Mesendoderm (in vitro differentiated cells): Measurements from ENCODE around the gene DCAF15.
"Not testable (repeated sequence)": the region's sequence is repeated elsewhere in the genome, so short reads cannot be mapped to it uniquely, and the experiment has no call there.

ENCODE experiments used
- DNase-seq: peaks from one replicate; pipeline ENCODE4 v3.0.0; 2013
- H2AK5ac ChIP-seq: 2 replicates; pipeline ENCODE4 v1.6.1; 2013; ENCODE audit warnings: low read length, inconsistent platforms
- H2BK120ac ChIP-seq: 2 replicates; pipeline ENCODE4 v1.6.1; 2013; ENCODE audit warnings: low read depth, mild to moderate bottlenecking, low read length, moderate library complexity, mixed read lengths
- H2BK15ac ChIP-seq: replicated peaks from 2 replicates; pipeline ENCODE4 v1.6.1; 2013; ENCODE audit warnings: low read depth, mild to moderate bottlenecking, moderate library complexity
- H2BK5ac ChIP-seq: 2 replicates; pipeline ENCODE4 v1.6.1; 2013; ENCODE audit warnings: low read length, inconsistent platforms
- H3K18ac ChIP-seq: 2 replicates; pipeline ENCODE4 v1.6.1; 2013; ENCODE audit warnings: mild to moderate bottlenecking, low read length, mixed read lengths
- H3K23ac ChIP-seq: one replicate; pipeline ENCODE4 v1.6.1; 2013; ENCODE audit warnings: low read length
- H3K27ac ChIP-seq: 2 replicates; pipeline ENCODE4 v1.5.1; 2013; ENCODE audit warnings: low read depth, mild to moderate bottlenecking, inconsistent platforms, low read length, moderate library complexity
- H3K27me3 ChIP-seq: 2 replicates; pipeline ENCODE4 v1.6.1; 2013; ENCODE audit warnings: low read length, control low read depth, mild to moderate bottlenecking, inconsistent platforms; ENCODE audit not compliant: insufficient read depth, poor library complexity
- H3K36me3 ChIP-seq: 2 replicates; pipeline ENCODE4 v1.6.1; 2013; ENCODE audit warnings: low read length, inconsistent platforms; ENCODE audit not compliant: control insufficient read depth, insufficient read depth
- H3K4ac ChIP-seq: one replicate; pipeline ENCODE4 v1.6.1; 2013; ENCODE audit warnings: low read depth, mild to moderate bottlenecking, low read length, moderate library complexity
- H3K4me1 ChIP-seq: 2 replicates; pipeline ENCODE4 v1.6.1; 2013; ENCODE audit warnings: low read depth, low read length, inconsistent platforms; ENCODE audit not compliant: control insufficient read depth
- H3K4me2 ChIP-seq: 2 replicates; pipeline ENCODE4 v1.6.1; 2013; ENCODE audit warnings: low read length
- H3K4me3 ChIP-seq: 2 replicates; pipeline ENCODE4 v1.5.1; 2013; ENCODE audit warnings: mild to moderate bottlenecking, low read length
- H3K56ac ChIP-seq: one replicate; pipeline ENCODE4 v1.6.1; 2013; ENCODE audit warnings: low read length
- H3K79me1 ChIP-seq: 2 replicates; pipeline ENCODE4 v1.6.1; 2013; ENCODE audit warnings: low read length, inconsistent platforms
- H3K79me2 ChIP-seq: 2 replicates; pipeline ENCODE4 v1.6.1; 2013; ENCODE audit warnings: mild to moderate bottlenecking, low read length; ENCODE audit not compliant: control insufficient read depth, insufficient read depth
- H3K9ac ChIP-seq: 2 replicates; pipeline ENCODE4 v1.6.1; 2013; ENCODE audit warnings: low read length, inconsistent platforms
- H4K5ac ChIP-seq: one replicate; pipeline ENCODE4 v1.6.1; 2013; ENCODE audit warnings: low read length
- H4K8ac ChIP-seq: one replicate; pipeline ENCODE4 v1.6.1; 2013; ENCODE audit warnings: low read depth, mild to moderate bottlenecking, control low read depth, low read length, moderate library complexity
- WGBS: extraction: QIAGEN DNeasy Blood & Tissue Kit; methylation state at CpG from one replicate; pipeline ENCODE4 v1.1.7; 2013; ENCODE audit warnings: low lambda C conversion rate, missing lambda C conversion rate; ENCODE audit not compliant: insufficient coverage; ENCODE audit errors: extremely low coverage; 5-methylcytosine and 5-hydroxymethylcytosine counted together

DCAF15 gene

GRCh38 chr19:13967206-13967605 is 14.9 kb downstream of the DCAF15 start:
- not testable (repeated sequence) for H3K4me2 ChIP-seq, H3K79me1 ChIP-seq, H3K23ac ChIP-seq, H2BK120ac ChIP-seq, H4K8ac ChIP-seq, DNase-seq, H2AK5ac ChIP-seq, H3K56ac ChIP-seq, H4K5ac ChIP-seq, H2BK15ac ChIP-seq, H3K9ac ChIP-seq, H3K4me3 ChIP-seq, H3K79me2 ChIP-seq, H2BK5ac ChIP-seq, H3K36me3 ChIP-seq, H3K4me1 ChIP-seq, H3K4ac ChIP-seq, H3K27me3 ChIP-seq, H3K18ac ChIP-seq, H3K27ac ChIP-seq
- no CpG with 5 or more reads among the region's 8 CpGs for WGBS

DNA sequence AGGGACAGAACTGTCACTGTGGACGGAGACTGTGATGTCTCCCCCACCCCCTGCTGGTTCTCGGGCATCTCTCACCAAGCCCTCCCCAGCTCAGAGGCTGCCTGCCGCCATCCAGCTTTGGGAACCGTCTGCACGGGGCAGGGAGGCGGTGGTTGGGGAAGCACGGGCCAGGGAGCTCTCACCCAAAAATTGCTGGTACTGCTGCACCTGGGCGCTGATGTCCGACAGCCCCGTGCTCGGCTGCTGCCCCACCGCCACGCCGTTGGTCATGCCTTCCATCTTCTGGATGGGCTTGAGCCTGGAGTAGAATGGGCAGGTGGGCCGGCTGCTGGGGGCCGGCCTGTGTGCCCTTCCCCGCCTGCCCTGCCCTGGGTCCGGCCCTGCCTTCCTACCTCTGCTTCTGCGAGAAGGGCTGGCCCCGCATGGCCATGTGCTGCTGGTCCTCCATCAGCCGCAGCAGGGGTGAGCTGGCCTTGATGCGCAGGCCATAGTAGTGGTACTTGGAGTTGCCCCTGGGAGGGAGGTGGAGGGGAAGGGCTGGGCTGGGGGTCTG is 16.1 kb downstream of the DCAF15 start:
- Histone ChIP-seq H3K23ac (no peak overlapping the region), H3K4me1 (no peaks in the 10 kb centered on the region), H3K56ac (no peak overlapping the region), H3K9ac (no peak overlapping the region), H2BK5ac (no peak overlapping the region), H2BK120ac (no peak overlapping the region), H2AK5ac (no peak overlapping the region), H3K18ac (no peak overlapping the region), H3K4ac (no peak overlapping the region), H4K5ac (no peak overlapping the region), H3K4me3 (no peak overlapping the region), H3K4me2 (no peak overlapping the region), H2BK15ac (no peak overlapping the region), H4K8ac (no peak overlapping the region), H3K36me3 (peaks cover 6% of the 10 kb centered on the region), H3K27ac (no peak overlapping the region), H3K79me1 (no peaks in the 10 kb centered on the region), H3K79me2 (no peaks in the 10 kb centered on the region), H3K27me3 (no peaks in the 10 kb centered on the region)
- no peak for DNase-seq
- no CpG with 5 or more reads among the region's 22 CpGs for WGBS

GRCh38 chr19:13968999-13969398 is 16.7 kb downstream of the DCAF15 start:
- no peaks in the 10 kb centered on the region for H3K27me3 ChIP-seq
- H3K79me2 ChIP-seq: no peaks in the 10 kb centered on the region
- H2BK5ac ChIP-seq: no peak overlapping the region
- no peak overlapping the region for H3K9ac ChIP-seq
- no peaks in the 10 kb centered on the region for H3K79me1 ChIP-seq
- H3K4me1 ChIP-seq: no peaks in the 10 kb centered on the region
- no peak overlapping the region for H4K5ac ChIP-seq
- no peak overlapping the region for H3K18ac ChIP-seq
- no peak overlapping the region for H2AK5ac ChIP-seq
- no peak overlapping the region for H3K4ac ChIP-seq
- no peak overlapping the region for H3K4me3 ChIP-seq
- no peak overlapping the region for H3K56ac ChIP-seq
- no CpG with 5 or more reads among the region's 18 CpGs for WGBS
- no peak for DNase-seq
- peaks cover 6% of the 10 kb centered on the region for H3K36me3 ChIP-seq
- H3K4me2 ChIP-seq: no peak overlapping the region
- H3K23ac ChIP-seq: no peak overlapping the region
- no peak overlapping the region for H2BK15ac ChIP-seq
- H3K27ac ChIP-seq: no peak overlapping the region
- no peak overlapping the region for H2BK120ac ChIP-seq
- H4K8ac ChIP-seq: no peak overlapping the region

- no peak overlapping the region for H3K9ac ChIP-seq
- H3K27ac ChIP-seq: no peak overlapping the region
- no peaks in the 10 kb centered on the region for H3K79me2 ChIP-seq
- H3K27me3 ChIP-seq: no peaks in the 10 kb centered on the region
- no peak overlapping the region for H3K4ac ChIP-seq
- H3K4me3 ChIP-seq: no peak overlapping the region
- no peak overlapping the region for H2BK5ac ChIP-seq
- no peak overlapping the region for H4K5ac ChIP-seq
- no peaks in the 10 kb centered on the region for H3K4me1 ChIP-seq
- H4K8ac ChIP-seq: no peak overlapping the region
- no peak overlapping the region for H3K4me2 ChIP-seq
- no peak overlapping the region for H3K23ac ChIP-seq
- H3K79me1 ChIP-seq: no peaks in the 10 kb centered on the region
- WGBS: no CpG with 5 or more reads among the region's 18 CpGs
- H2AK5ac ChIP-seq: no peak overlapping the region
- H3K56ac ChIP-seq: no peak overlapping the region
- peaks cover 6% of the 10 kb centered on the region for H3K36me3 ChIP-seq
- DNase-seq: no peak
- no peak overlapping the region for H3K18ac ChIP-seq
- H2BK15ac ChIP-seq: no peak overlapping the region
- no peak overlapping the region for H2BK120ac ChIP-seq
Observed at GRCh38 chr19:13969897-13970296, 17.6 kb downstream of the DCAF15 start.

GRCh38 chr19:13971868-13972267 is 19.6 kb downstream of the DCAF15 start:
- not testable (repeated sequence) for H3K4me1 ChIP-seq, H3K56ac ChIP-seq, H3K27me3 ChIP-seq, H3K79me2 ChIP-seq, H3K23ac ChIP-seq, H4K5ac ChIP-seq, H3K36me3 ChIP-seq, H2BK120ac ChIP-seq, H3K79me1 ChIP-seq, H3K4me2 ChIP-seq, H3K9ac ChIP-seq, H4K8ac ChIP-seq, H3K4me3 ChIP-seq, H3K4ac ChIP-seq, H2AK5ac ChIP-seq, DNase-seq, H3K18ac ChIP-seq, H2BK5ac ChIP-seq, H3K27ac ChIP-seq, H2BK15ac ChIP-seq
- WGBS: no CpG with 5 or more reads among the region's 15 CpGs
